HepG2 (cell line): ENCODE measurements around the gene TMEM220. TPM values are rescaled to one million over a fixed set of nuclear protein-coding genes. Genes with fewer than 3 reads are reported as not detected.
A peak's percentile ranks its signal among the peaks of the same experiment; 100 is the strongest.

Experiments used
- ATAC-seq: fragments of 200-7000 bp; cut with Tn5 transposase; 3 replicates; pipeline ENCODE4 v1.9.1; 2020; ENCODE audit warnings: mild to moderate bottlenecking, moderate library complexity
- BruUV-seq: library from RNA; stranded (reverse); fragments of 400-500 nt; replicated peaks from 2 replicates; lab custom pipeline; 2021; lab: Mats Ljungman, UMichigan
- CTCF ChIA-PET: fragments of 300-600 bp; formaldehyde crosslinking; extraction: SDS; loops from one replicate; lab custom pipeline; 2021; ENCODE audit warnings: low total read pairs, inconsistent platforms, low intra/inter-chr PET ratio; lab: Yijun Ruan, JAX
- POLR2A ChIA-PET: fragments of 350-600 bp; sonication (Branson Sonifier 250); formaldehyde crosslinking; loops from one replicate; lab custom pipeline; 2020; ENCODE audit warnings: antibody characterized with exemption, inconsistent platforms; lab: Yijun Ruan, JAX
- DNase-seq: peaks from one replicate; pipeline ENCODE4 v3.0.0-alpha.2; 2015; ENCODE audit warnings: low spot score
- FAIRE-seq: peaks from 3 replicates; lab custom pipeline; 2011; peaks lifted over from hg19 to GRCh38; lab: Jason Lieb, UNC
- H2AFZ ChIP-seq: one replicate; pipeline ENCODE4 v1.6.1; 2011; ENCODE audit warnings: low read length, inconsistent platforms
- H3K27ac ChIP-seq: fragments of 300-600 bp; 3 replicates; pipeline ENCODE4 v1.8.0; 2011; ENCODE audit warnings: mixed run types, mild to moderate bottlenecking, mixed read lengths, low read length, inconsistent platforms; ENCODE audit not compliant: insufficient read depth; ENCODE audit errors: extremely low read length
- H3K27me3 ChIP-seq, 2 experiments: fragments of 200-600 bp in 1 of 2; 2 replicates in 1 of 2; 3 replicates in 1 of 2; pipeline versions ENCODE4 v1.6.0 to v1.8.0; 2011; ENCODE audit warnings: low read length in 2 of 2, mild to moderate bottlenecking in 2 of 2, moderate library complexity in 2 of 2, inconsistent platforms in 1 of 2; ENCODE audit not compliant: insufficient read depth in 2 of 2, control insufficient read depth in 1 of 2
- H3K36me3 ChIP-seq, 2 experiments: fragments of 200-600 bp in 1 of 2; replicated peaks in 1 of 2; 2 replicates in 1 of 2; 3 replicates in 1 of 2; pipeline versions ENCODE4 v1.5.1 to v1.8.0; 2011; ENCODE audit warnings: low read length in 2 of 2, inconsistent platforms in 1 of 2; ENCODE audit not compliant: insufficient read depth in 2 of 2, control insufficient read depth in 1 of 2
- H3K4me1 ChIP-seq: 2 replicates; pipeline ENCODE4 v1.5.1; 2012; ENCODE audit warnings: low read length, inconsistent platforms; ENCODE audit not compliant: insufficient read depth
- H3K4me2 ChIP-seq: 2 replicates; pipeline ENCODE4 v1.6.0; 2011; ENCODE audit warnings: low read depth, low read length, inconsistent platforms
- H3K4me3 ChIP-seq, 3 experiments: fragments of 200-600 bp in 1 of 3; sonication (generic), shearing (Covaris generic) in 1 of 3; replicated peaks in 1 of 3; 2 replicates each; pipeline ENCODE4 v1.5.1; 2011 to 2016; ENCODE audit warnings: low read length in 3 of 3, inconsistent platforms in 2 of 3, low read depth in 2 of 3, mild to moderate bottlenecking in 2 of 3, control low read depth in 1 of 3, mixed read lengths in 1 of 3; ENCODE audit not compliant: insufficient read depth in 1 of 3
- H3K79me2 ChIP-seq: one replicate; pipeline ENCODE4 v1.6.1; 2011; ENCODE audit warnings: low read length, inconsistent platforms; ENCODE audit not compliant: insufficient read depth
- H3K9ac ChIP-seq: 2 replicates; pipeline ENCODE4 v1.6.0; 2011; ENCODE audit warnings: mild to moderate bottlenecking, low read depth, low read length, inconsistent platforms; ENCODE audit not compliant: insufficient read depth
- H3K9me3 ChIP-seq: 2 replicates; pipeline ENCODE4 v1.5.1; 2012; ENCODE audit warnings: mild to moderate bottlenecking, low read length
- H4K20me1 ChIP-seq: 2 replicates; pipeline ENCODE4 v1.6.0; 2011; ENCODE audit warnings: inconsistent platforms, mild to moderate bottlenecking, low read length, moderate library complexity; ENCODE audit not compliant: insufficient read depth
- AGO2 ChIP-seq: fragments of 200-400 bp; formaldehyde crosslinking; optimal IDR thresholded peaks from 2 replicates; pipeline ENCODE3; 2017; ENCODE audit warnings: mild to moderate bottlenecking, low read depth, low read length, moderate library complexity
- CBX1 ChIP-seq: IDR thresholded peaks from one replicate; pipeline ENCODE4 v1.6.1; 2016; ENCODE audit warnings: antibody characterized with exemption, low read depth
- FOXA1 ChIP-seq, 2 experiments: fragments of 450-650 bp in 1 of 2; sonication (generic) in 1 of 2; formaldehyde crosslinking in 1 of 2; IDR thresholded peaks; 2 replicates each; pipeline versions ENCODE4 v1.4.0 to v1.6.1; 2016 to 2020; ENCODE audit warnings: missing genetic modification reagents in 1 of 2
- FOXA3 ChIP-seq: IDR thresholded peaks from 2 replicates; pipeline ENCODE4 v1.6.1; 2016; ENCODE audit warnings: missing genetic modification reagents, missing compliant biosample characterization
- ZFP90 ChIP-seq: sonication (generic); formaldehyde crosslinking; IDR thresholded peaks from 2 replicates; pipeline ENCODE4 v1.8.0; 2022; ENCODE audit warnings: missing genetic modification reagents, mild to moderate bottlenecking, inconsistent platforms, borderline replicate concordance
- ZNF292 ChIP-seq: sonication (generic); formaldehyde crosslinking; IDR thresholded peaks from 2 replicates; pipeline ENCODE4 v1.8.1; 2022; ENCODE audit warnings: mild to moderate bottlenecking, low read depth, missing genetic modification reagents, borderline replicate concordance
- ZNF33A ChIP-seq: sonication (generic); formaldehyde crosslinking; IDR thresholded peaks from 2 replicates; pipeline ENCODE4 v1.5.1; 2020; ENCODE audit warnings: missing genetic modification reagents, mild to moderate bottlenecking, moderate library complexity, borderline replicate concordance
- ZNF468 ChIP-seq: sonication (generic); formaldehyde crosslinking; IDR thresholded peaks from 2 replicates; pipeline ENCODE4 v1.8.0; 2022; ENCODE audit warnings: mild to moderate bottlenecking, moderate library complexity, missing genetic modification reagents
- ZNF672 ChIP-seq: sonication (generic); formaldehyde crosslinking; IDR thresholded peaks from 2 replicates; pipeline ENCODE4 v1.8.1; 2022; ENCODE audit warnings: missing genetic modification reagents
- ZNF703 ChIP-seq: sonication (generic); formaldehyde crosslinking; IDR thresholded peaks from 2 replicates; pipeline ENCODE4 v1.5.1; 2020; ENCODE audit warnings: missing genetic modification reagents, mild to moderate bottlenecking, moderate library complexity, borderline replicate concordance
- WGBS: methylation state at CpG from one replicate; pipeline ENCODE4 v1.1.6; 2017; ENCODE audit warnings: low lambda C conversion rate; 5-methylcytosine and 5-hydroxymethylcytosine counted together
- in situ Hi-C: cut with HindIII; loops from 2 replicates; pipeline ENCODE4 v1.10.0; 2017; ENCODE audit warnings: low pct_unique_long_range_greater_than_20kb; ENCODE audit not compliant: extremely low pct_ligation_motif_present
- intact Hi-C: fragments of 100-400 bp; cut with micrococcal nuclease; formaldehyde crosslinking; loops from one replicate; pipeline ENCODE4 v1.10.0; 2022; ENCODE audit not compliant: unreplicated experiment
- polyA plus RNA-seq, 8 experiments: library from polyadenylated mRNA; depleted of rRNA in 3 of 8; stranded (reverse) in 7 of 8; unstranded in 1 of 8; fragments of >200 nt; fragmentation: Illumina TruSeq in 4 of 8; extraction: Trizol in 4 of 8; gene quantifications; 2 replicates each; pipeline versions ENCODE4 v1.2.1 to v1.2.3, GENCODE V29; 2011 to 2016; ENCODE audit warnings: low read depth in 4 of 8, missing spikeins in 1 of 8, mixed read lengths in 1 of 8; ENCODE audit not compliant: insufficient read depth in 1 of 8
- total RNA-seq, 5 experiments: library from RNA; depleted of rRNA; stranded (reverse); fragments of >200 nt; fragmentation: Illumina TruSeq; extraction: Trizol; gene quantifications; 2 replicates each; pipeline ENCODE4 v1.2.3, GENCODE V29; 2016; ENCODE audit warnings: low read depth in 1 of 5
- TF ChIP-seq, protein P1 (sequence below): sonication (generic); formaldehyde crosslinking; IDR thresholded peaks from 2 replicates; pipeline ENCODE4 v1.5.0; 2020; ENCODE audit warnings: missing genetic modification reagents
- TF ChIP-seq, protein P2 (sequence below): IDR thresholded peaks from 2 replicates; pipeline ENCODE4 v1.6.1; 2012; ENCODE audit warnings: low read depth, low read length, improper control_type of control experiment
- TF ChIP-seq, protein P3 (sequence below): fragments of 450-650 bp; IDR thresholded peaks from 2 replicates; pipeline ENCODE4 v1.6.1; 2017; ENCODE audit warnings: mild to moderate bottlenecking
- TF ChIP-seq, protein P4 (sequence below): sonication (generic); formaldehyde crosslinking; IDR thresholded peaks from 2 replicates; pipeline ENCODE4 v1.4.0; 2020; ENCODE audit warnings: mild to moderate bottlenecking, missing genetic modification reagents

TMEM220 gene
- total and polyA plus RNA-seq, 2 of the 13 experiments (the other 11 are each of a cell fraction or from before 2014, with no cell fraction given) = 1.3 to 2.2 TPM

- TF ChIP-seq, protein P1, sequence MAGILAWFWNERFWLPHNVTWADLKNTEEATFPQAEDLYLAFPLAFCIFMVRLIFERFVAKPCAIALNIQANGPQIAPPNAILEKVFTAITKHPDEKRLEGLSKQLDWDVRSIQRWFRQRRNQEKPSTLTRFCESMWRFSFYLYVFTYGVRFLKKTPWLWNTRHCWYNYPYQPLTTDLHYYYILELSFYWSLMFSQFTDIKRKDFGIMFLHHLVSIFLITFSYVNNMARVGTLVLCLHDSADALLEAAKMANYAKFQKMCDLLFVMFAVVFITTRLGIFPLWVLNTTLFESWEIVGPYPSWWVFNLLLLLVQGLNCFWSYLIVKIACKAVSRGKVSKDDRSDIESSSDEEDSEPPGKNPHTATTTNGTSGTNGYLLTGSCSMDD (CRISPR knock-in tag) = no peak
- TF ChIP-seq ZNF672 (CRISPR knock-in tag) (no peak), ZNF33A (no peak), FOXA3 (CRISPR knock-in tag) (0 out of 2 replicates have a peak, but pooled peaks have one; percentile 17)
- TF ChIP-seq, protein P2, sequence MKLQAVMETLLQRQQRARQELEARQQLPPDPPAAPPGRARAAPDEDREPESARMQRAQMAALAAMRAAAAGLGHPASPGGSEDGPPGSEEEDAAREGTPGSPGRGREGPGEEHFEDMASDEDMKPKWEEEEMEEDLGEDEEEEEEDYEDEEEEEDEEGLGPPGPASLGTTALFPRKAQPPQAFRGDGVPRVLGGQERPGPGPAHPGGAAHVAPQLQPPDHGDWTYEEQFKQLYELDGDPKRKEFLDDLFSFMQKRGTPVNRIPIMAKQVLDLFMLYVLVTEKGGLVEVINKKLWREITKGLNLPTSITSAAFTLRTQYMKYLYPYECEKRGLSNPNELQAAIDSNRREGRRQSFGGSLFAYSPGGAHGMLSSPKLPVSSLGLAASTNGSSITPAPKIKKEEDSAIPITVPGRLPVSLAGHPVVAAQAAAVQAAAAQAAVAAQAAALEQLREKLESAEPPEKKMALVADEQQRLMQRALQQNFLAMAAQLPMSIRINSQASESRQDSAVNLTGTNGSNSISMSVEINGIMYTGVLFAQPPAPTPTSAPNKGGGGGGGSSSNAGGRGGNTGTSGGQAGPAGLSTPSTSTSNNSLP = no peak
These were observed 8.9 kb upstream of the TMEM220 start (continued) for GRCh38 chr17:10738521-10739258.

- Histone ChIP-seq H3K9ac (no peak overlapping the region), H4K20me1 (no peaks in the 10 kb centered on the region), H3K4me3 (no peak overlapping the region), H2AFZ (no peak overlapping the region), H3K79me2 (no peaks in the 10 kb centered on the region), H3K9me3 (no peaks in the 10 kb centered on the region), H3K4me2 (no peak overlapping the region), H3K36me3 (no peaks in the 10 kb centered on the region), H3K4me1 (peaks cover 30% of the 10 kb centered on the region), H3K27ac (no peak overlapping the region), H3K27me3 (peaks cover 0 to 8% of the 10 kb centered on the region in 2 experiments; a peak in 2 of 5 replicates)
- DNase-seq (no peak), ATAC-seq (peak; percentile 10; the same call in 1 of the 3 replicates), FAIRE-seq (no peak)
- intact Hi-C loops (loop anchor here (1.0 kb wide), 1 partner anchor 108 kb away; no protein-coding TSS in a partner anchor), in situ Hi-C loops (loop anchor here (5.0 kb wide), 1 partner anchor 110 kb away; no protein-coding TSS in a partner anchor)
- ChIA-PET CTCF (interaction anchor here (0.9 to 3.1 kb wide), 2 partner anchors 103 to 107 kb away, joined by 3 to 43 read pairs; no protein-coding TSS in a partner anchor), POLR2A (no interaction called here)
- BruUV-seq = no TSS peak
- 8% methylated on average over 3 of the region's 3 CpGs for WGBS
- TF ChIP-seq FOXA1 (IDR thresholded peaks at IDR 0.05) (no peak), FOXA1 (CRISPR knock-in tag; IDR thresholded peaks at IDR 0.05) (no peak), ZNF468 (CRISPR knock-in tag) (no peak), ZNF703 (no peak), AGO2 (no peak), ZNF292 (CRISPR knock-in tag) (no peak), CBX1 (no peak), ZFP90 (CRISPR knock-in tag) (no peak)
- TF ChIP-seq, protein P3, sequence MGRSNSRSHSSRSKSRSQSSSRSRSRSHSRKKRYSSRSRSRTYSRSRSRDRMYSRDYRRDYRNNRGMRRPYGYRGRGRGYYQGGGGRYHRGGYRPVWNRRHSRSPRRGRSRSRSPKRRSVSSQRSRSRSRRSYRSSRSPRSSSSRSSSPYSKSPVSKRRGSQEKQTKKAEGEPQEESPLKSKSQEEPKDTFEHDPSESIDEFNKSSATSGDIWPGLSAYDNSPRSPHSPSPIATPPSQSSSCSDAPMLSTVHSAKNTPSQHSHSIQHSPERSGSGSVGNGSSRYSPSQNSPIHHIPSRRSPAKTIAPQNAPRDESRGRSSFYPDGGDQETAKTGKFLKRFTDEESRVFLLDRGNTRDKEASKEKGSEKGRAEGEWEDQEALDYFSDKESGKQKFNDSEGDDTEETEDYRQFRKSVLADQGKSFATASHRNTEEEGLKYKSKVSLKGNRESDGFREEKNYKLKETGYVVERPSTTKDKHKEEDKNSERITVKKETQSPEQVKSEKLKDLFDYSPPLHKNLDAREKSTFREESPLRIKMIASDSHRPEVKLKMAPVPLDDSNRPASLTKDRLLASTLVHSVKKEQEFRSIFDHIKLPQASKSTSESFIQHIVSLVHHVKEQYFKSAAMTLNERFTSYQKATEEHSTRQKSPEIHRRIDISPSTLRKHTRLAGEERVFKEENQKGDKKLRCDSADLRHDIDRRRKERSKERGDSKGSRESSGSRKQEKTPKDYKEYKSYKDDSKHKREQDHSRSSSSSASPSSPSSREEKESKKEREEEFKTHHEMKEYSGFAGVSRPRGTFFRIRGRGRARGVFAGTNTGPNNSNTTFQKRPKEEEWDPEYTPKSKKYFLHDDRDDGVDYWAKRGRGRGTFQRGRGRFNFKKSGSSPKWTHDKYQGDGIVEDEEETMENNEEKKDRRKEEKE = no peak
- TF ChIP-seq, protein P4, sequence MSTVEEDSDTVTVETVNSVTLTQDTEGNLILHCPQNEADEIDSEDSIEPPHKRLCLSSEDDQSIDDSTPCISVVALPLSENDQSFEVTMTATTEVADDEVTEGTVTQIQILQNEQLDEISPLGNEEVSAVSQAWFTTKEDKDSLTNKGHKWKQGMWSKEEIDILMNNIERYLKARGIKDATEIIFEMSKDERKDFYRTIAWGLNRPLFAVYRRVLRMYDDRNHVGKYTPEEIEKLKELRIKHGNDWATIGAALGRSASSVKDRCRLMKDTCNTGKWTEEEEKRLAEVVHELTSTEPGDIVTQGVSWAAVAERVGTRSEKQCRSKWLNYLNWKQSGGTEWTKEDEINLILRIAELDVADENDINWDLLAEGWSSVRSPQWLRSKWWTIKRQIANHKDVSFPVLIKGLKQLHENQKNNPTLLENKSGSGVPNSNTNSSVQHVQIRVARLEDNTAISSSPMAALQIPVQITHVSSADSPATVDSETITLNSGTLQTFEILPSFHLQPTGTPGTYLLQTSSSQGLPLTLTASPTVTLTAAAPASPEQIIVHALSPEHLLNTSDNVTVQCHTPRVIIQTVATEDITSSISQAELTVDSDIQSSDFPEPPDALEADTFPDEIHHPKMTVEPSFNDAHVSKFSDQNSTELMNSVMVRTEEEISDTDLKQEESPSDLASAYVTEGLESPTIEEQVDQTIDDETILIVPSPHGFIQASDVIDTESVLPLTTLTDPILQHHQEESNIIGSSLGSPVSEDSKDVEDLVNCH (CRISPR knock-in tag) = no peak
These were observed 7.9 kb upstream of the TMEM220 start for GRCh38 chr17:10737736-10738135.
